HepG2 (cell line): ENCODE data around the gene SP5. TPM values are rescaled to one million over a fixed set of nuclear protein-coding genes. Genes with fewer than 3 reads are reported as not detected.

ENCODE experiments used
- DMTF1 ChIP-seq: sonication (generic); formaldehyde crosslinking; IDR thresholded peaks from 2 replicates; pipeline ENCODE4 v1.4.0; 2020; ENCODE audit warnings: mild to moderate bottlenecking, missing genetic modification reagents
- GABPA ChIP-seq, 2 experiments: IDR thresholded peaks; 2 replicates each; pipeline ENCODE4 v1.6.1; 2011 to 2016; ENCODE audit warnings: low read depth in 2 of 2, low read length in 1 of 2, missing biosample characterization in 1 of 2, missing genetic modification characterization in 1 of 2
- KAT7 ChIP-seq: IDR thresholded peaks from 2 replicates; pipeline ENCODE4 v1.6.1; 2018; ENCODE audit warnings: borderline replicate concordance, missing compliant biosample characterization
- KDM1A ChIP-seq: IDR thresholded peaks from 2 replicates; pipeline ENCODE4 v1.6.1; 2016; ENCODE audit warnings: missing compliant biosample characterization
- MBNL3 ChIP-seq: fragments of 250-450 bp; sonication (Bioruptor Pico); conservative IDR thresholded peaks from 2 replicates; pipeline ENCODE4 v1.8.0; 2022; ENCODE audit warnings: mild to moderate bottlenecking, inconsistent platforms
- PPARG ChIP-seq: conservative IDR thresholded peaks from 2 replicates; pipeline ENCODE4 v1.6.1; 2016; ENCODE audit warnings: missing biosample characterization, missing genetic modification reagents
- REL ChIP-seq: sonication (generic); formaldehyde crosslinking; conservative IDR thresholded peaks from 2 replicates; pipeline ENCODE4 v1.8.0; 2022; ENCODE audit warnings: mild to moderate bottlenecking, missing genetic modification reagents, moderate library complexity
- SETDB1 ChIP-seq: sonication (generic); formaldehyde crosslinking; IDR thresholded peaks from 2 replicates; pipeline ENCODE4 v1.5.1; 2020; ENCODE audit warnings: missing genetic modification reagents, mild to moderate bottlenecking, borderline replicate concordance
- TAF15 ChIP-seq: fragments of 200-400 bp; formaldehyde crosslinking; IDR thresholded peaks from one replicate; pipeline ENCODE4 v1.6.1; 2018; ENCODE audit warnings: mild to moderate bottlenecking, low read depth, low read length; ENCODE audit not compliant: poor library complexity, severe bottlenecking
- ZNF382 ChIP-seq: sonication (generic); formaldehyde crosslinking; IDR thresholded peaks from 2 replicates; pipeline ENCODE4 v1.5.0; 2020; ENCODE audit warnings: missing genetic modification reagents, mild to moderate bottlenecking, borderline replicate concordance
- ZNF543 ChIP-seq: sonication (generic); formaldehyde crosslinking; IDR thresholded peaks from 2 replicates; pipeline ENCODE4 v1.4.0; 2020; ENCODE audit warnings: mild to moderate bottlenecking, missing genetic modification reagents
- ZNF713 ChIP-seq: sonication (generic); formaldehyde crosslinking; IDR thresholded peaks from 2 replicates; pipeline ENCODE4 v1.4.0; 2020; ENCODE audit warnings: mild to moderate bottlenecking, missing genetic modification reagents
- ZNF772 ChIP-seq: sonication (generic); formaldehyde crosslinking; IDR thresholded peaks from 2 replicates; pipeline ENCODE4 v1.5.0; 2020; ENCODE audit warnings: mild to moderate bottlenecking, missing genetic modification reagents
- ZSCAN5A ChIP-seq: sonication (generic); formaldehyde crosslinking; IDR thresholded peaks from 2 replicates; pipeline ENCODE4 v1.8.0; 2022; ENCODE audit warnings: mild to moderate bottlenecking, missing genetic modification reagents, borderline replicate concordance
- polyA plus RNA-seq, 8 experiments: library from polyadenylated mRNA; depleted of rRNA in 3 of 8; stranded (reverse) in 7 of 8; unstranded in 1 of 8; fragments of >200 nt; fragmentation: Illumina TruSeq in 4 of 8; extraction: Trizol in 4 of 8; gene quantifications; 2 replicates each; pipeline versions ENCODE4 v1.2.1 to v1.2.3, GENCODE V29; 2011 to 2016; ENCODE audit warnings: low read depth in 4 of 8, missing spikeins in 1 of 8, mixed read lengths in 1 of 8; ENCODE audit not compliant: insufficient read depth in 1 of 8
- total RNA-seq, 5 experiments: library from RNA; depleted of rRNA; stranded (reverse); fragments of >200 nt; fragmentation: Illumina TruSeq; extraction: Trizol; gene quantifications; 2 replicates each; pipeline ENCODE4 v1.2.3, GENCODE V29; 2016; ENCODE audit warnings: low read depth in 1 of 5
- TF ChIP-seq, protein P1 (sequence below): sonication (generic); formaldehyde crosslinking; IDR thresholded peaks from 2 replicates; pipeline ENCODE4 v1.4.0; 2020; ENCODE audit warnings: missing genetic modification reagents
- TF ChIP-seq, protein P2 (sequence below): sonication (generic); formaldehyde crosslinking; IDR thresholded peaks from 2 replicates; pipeline ENCODE4 v1.4.0; 2020; ENCODE audit warnings: missing genetic modification reagents, borderline replicate concordance

The SP5 gene
- total and polyA plus RNA-seq, 2 of the 13 experiments (the other 11 are each of a cell fraction or from before 2014, with no cell fraction given), result 50.8 to 119 TPM

DNA sequence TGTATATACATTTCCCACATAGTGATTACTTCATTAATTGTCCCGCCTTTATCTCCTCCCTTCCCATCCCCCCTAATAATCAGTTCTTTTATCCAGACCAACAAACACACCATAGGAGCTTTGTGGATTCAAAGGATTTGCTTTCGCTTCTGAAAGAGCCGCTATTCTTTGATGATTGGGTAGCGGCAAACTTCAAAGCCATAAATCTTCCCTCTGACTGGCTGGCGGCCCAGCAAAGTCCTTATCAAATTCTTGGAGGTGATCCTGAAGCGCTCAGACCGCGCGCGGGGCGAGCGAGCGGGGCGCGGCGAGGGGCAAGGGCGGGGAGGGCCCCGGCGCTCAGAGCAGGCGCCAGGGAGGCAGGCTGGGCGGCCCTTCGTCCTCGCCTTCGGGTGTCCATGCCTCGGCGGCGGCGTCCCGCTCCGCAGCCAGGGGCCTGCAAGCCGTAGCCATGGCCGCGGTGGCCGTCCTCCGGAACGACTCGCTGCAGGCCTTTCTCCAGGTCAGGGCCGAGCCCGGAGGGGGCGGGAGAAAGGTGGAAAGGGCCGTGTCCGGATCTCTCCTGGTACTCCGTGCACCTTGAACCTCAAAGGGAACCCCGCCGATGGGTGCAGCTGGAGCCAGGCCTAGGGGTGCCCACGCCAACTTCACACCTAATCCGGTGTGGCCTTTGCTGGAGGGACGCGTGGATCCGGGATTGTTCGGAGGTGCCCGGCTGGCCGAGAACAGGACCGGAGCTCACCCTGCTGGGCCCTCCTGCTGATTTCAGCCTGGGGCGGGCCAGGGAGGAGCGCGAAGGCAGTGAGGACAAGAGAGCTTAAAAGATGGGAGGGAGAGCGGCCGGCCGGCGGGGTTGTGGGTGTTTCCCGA is at the start of gene SP5 (continued):
- TF ChIP-seq DMTF1 (peak; percentile 78), ZNF543 (CRISPR knock-in tag) (no peak; the same call in 1 of the 2 replicates), KDM1A (CRISPR knock-in tag) (no peak), ZNF382 (CRISPR knock-in tag) (no peak; the same call in 1 of the 2 replicates), KAT7 (CRISPR knock-in tag) (peak; percentile 94), PPARG (CRISPR knock-in tag) (peak; percentile 67), SETDB1 (CRISPR knock-in tag) (0 out of 2 replicates have a peak, but pooled peaks have one; percentile 52), ZSCAN5A (CRISPR knock-in tag) (no peak), TAF15 (no peak), ZNF713 (CRISPR knock-in tag) (no peak), ZNF772 (peak; percentile 82), MBNL3 (CRISPR knock-in tag) (no peak), REL (no peak; the same call in 1 of the 2 replicates), GABPA (IDR thresholded peaks at IDR 0.05; ENCODE audit: low read depth, low read length) (no peak), GABPA (CRISPR knock-in tag; IDR thresholded peaks at IDR 0.05; ENCODE audit: low read depth) (peak; percentile 43)
- TF ChIP-seq, protein P1, sequence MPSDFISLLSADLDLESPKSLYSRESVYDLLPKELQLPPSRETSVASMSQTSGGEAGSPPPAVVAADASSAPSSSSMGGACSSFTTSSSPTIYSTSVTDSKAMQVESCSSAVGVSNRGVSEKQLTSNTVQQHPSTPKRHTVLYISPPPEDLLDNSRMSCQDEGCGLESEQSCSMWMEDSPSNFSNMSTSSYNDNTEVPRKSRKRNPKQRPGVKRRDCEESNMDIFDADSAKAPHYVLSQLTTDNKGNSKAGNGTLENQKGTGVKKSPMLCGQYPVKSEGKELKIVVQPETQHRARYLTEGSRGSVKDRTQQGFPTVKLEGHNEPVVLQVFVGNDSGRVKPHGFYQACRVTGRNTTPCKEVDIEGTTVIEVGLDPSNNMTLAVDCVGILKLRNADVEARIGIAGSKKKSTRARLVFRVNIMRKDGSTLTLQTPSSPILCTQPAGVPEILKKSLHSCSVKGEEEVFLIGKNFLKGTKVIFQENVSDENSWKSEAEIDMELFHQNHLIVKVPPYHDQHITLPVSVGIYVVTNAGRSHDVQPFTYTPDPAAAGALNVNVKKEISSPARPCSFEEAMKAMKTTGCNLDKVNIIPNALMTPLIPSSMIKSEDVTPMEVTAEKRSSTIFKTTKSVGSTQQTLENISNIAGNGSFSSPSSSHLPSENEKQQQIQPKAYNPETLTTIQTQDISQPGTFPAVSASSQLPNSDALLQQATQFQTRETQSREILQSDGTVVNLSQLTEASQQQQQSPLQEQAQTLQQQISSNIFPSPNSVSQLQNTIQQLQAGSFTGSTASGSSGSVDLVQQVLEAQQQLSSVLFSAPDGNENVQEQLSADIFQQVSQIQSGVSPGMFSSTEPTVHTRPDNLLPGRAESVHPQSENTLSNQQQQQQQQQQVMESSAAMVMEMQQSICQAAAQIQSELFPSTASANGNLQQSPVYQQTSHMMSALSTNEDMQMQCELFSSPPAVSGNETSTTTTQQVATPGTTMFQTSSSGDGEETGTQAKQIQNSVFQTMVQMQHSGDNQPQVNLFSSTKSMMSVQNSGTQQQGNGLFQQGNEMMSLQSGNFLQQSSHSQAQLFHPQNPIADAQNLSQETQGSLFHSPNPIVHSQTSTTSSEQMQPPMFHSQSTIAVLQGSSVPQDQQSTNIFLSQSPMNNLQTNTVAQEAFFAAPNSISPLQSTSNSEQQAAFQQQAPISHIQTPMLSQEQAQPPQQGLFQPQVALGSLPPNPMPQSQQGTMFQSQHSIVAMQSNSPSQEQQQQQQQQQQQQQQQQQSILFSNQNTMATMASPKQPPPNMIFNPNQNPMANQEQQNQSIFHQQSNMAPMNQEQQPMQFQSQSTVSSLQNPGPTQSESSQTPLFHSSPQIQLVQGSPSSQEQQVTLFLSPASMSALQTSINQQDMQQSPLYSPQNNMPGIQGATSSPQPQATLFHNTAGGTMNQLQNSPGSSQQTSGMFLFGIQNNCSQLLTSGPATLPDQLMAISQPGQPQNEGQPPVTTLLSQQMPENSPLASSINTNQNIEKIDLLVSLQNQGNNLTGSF, result peak; percentile 84
- TF ChIP-seq, protein P2, sequence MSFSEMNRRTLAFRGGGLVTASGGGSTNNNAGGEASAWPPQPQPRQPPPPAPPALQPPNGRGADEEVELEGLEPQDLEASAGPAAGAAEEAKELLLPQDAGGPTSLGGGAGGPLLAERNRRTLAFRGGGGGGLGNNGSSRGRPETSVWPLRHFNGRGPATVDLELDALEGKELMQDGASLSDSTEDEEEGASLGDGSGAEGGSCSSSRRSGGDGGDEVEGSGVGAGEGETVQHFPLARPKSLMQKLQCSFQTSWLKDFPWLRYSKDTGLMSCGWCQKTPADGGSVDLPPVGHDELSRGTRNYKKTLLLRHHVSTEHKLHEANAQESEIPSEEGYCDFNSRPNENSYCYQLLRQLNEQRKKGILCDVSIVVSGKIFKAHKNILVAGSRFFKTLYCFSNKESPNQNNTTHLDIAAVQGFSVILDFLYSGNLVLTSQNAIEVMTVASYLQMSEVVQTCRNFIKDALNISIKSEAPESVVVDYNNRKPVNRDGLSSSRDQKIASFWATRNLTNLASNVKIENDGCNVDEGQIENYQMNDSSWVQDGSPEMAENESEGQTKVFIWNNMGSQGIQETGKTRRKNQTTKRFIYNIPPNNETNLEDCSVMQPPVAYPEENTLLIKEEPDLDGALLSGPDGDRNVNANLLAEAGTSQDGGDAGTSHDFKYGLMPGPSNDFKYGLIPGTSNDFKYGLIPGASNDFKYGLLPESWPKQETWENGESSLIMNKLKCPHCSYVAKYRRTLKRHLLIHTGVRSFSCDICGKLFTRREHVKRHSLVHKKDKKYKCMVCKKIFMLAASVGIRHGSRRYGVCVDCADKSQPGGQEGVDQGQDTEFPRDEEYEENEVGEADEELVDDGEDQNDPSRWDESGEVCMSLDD, result peak; percentile 70
